HG03469 (cell line): ENCODE data around the gene PAAF1.
A peak's percentile ranks its signal among the peaks of the same experiment; 100 is the strongest.

Source experiments
- ATAC-seq: cut with Tn5 transposase; IDR thresholded peaks from one replicate; pipeline ENCODE4 v1.9.1; 2021; ENCODE audit warnings: mild to moderate bottlenecking, moderate library complexity, moderate number of reproducible peaks; ENCODE audit not compliant: unreplicated experiment

Gene PAAF1

GRCh38 chr11:73969991-73970800 lies 93.4 kb downstream of the PAAF1 start:
- no peak for ATAC-seq

- no peak for ATAC-seq
These were observed 94.4 kb downstream of the PAAF1 start for GRCh38 chr11:73971175-73971719.

GRCh38 chr11:73972187-73972586 lies 95.4 kb downstream of the PAAF1 start:
- no peak for ATAC-seq

GRCh38 chr11:73972620-73973449 lies 96.0 kb downstream of the PAAF1 start:
- no peak for ATAC-seq

GRCh38 chr11:73974604-73975478 lies 98.0 kb downstream of the PAAF1 start:
- no peak for ATAC-seq

GRCh38 chr11:73975479-73975757 lies 98.6 kb downstream of the PAAF1 start:
- ATAC-seq = no peak

GRCh38 chr11:73976451-73977151 lies 99.8 kb downstream of the PAAF1 start:
- ATAC-seq = no peak

- ATAC-seq = no peak
These were observed 101.2 kb downstream of the PAAF1 start for GRCh38 chr11:73977856-73978519.

- no peak for ATAC-seq
These were observed 101.8 kb downstream of the PAAF1 start for GRCh38 chr11:73978576-73979086.

- ATAC-seq = peak; percentile 32
These were observed 103.5 kb downstream of the PAAF1 start for GRCh38 chr11:73980001-73980961.
